ENCODE measurements around the gene OSGEPL1.

DNA sequence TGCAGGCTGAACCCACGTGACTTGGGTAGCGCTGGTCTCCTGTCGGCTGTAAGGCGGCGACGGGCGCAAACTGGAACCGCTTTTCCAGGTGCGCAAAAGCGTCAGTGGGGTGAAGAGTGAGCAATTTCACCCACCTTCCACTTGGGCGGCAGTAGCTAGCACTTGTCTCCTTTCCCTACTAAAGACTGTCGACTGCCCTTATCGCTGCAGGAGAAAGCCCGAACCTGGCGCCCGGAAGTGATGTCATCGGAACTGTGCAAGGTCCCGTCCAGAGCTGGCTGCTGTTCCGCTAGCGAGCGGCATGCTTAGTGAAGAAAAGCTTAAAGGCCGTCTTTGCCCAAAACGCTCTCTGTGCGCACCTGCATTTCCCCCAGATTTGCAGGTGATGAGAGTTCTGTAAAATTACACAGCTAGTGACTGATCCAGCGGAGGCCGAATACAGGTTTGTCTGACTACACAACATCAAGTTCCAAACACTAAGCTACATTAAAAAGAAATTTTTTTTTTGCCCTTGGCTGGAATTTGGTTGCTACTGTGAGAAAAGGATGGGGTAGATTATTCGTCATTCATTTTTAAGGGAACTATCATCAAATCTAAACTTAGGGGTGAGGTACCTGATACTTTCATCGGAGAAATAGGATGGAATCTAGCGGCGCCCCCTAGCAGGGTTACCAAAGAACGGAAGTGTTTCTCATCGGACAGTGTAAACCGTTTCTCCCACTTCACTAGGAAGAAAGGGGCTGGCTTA, at the start of gene OSGEPL1:
- TF ChIP-seq EZH2 (IDR thresholded peaks at IDR 0.05; ENCODE audit: insufficient read depth, poor library complexity, severe bottlenecking) (no peak), EZH2phosphoT487 (IDR thresholded peaks at IDR 0.05; ENCODE audit: insufficient read depth, low read depth) (no peak)
